GM12864 (cell line): Measurements from ENCODE around the gene CDC42EP4.
"Not testable (repeated sequence)": the region's sequence is repeated elsewhere in the genome, so short reads cannot be mapped to it uniquely, and the experiment has no call there.

Source experiments
- DNase-seq: peaks from one replicate; pipeline ENCODE4 v3.0.0-alpha.2; 2011; ENCODE audit warnings: low read depth
- H3K4me3 ChIP-seq: 2 replicates; pipeline ENCODE4 v1.5.1; 2011; ENCODE audit warnings: mild to moderate bottlenecking, low read depth, low read length, control low read depth
- CTCF ChIP-seq: IDR thresholded peaks from 2 replicates; pipeline ENCODE4 v1.5.1; 2011; ENCODE audit warnings: low read depth, mild to moderate bottlenecking, moderate library complexity, low read length, control low read depth, inconsistent platforms; ENCODE audit errors: missing control alignments

CDC42EP4 gene

GRCh38 chr17:73338566-73339197 is 26.9 kb upstream of the CDC42EP4 start:
- no peak for TF ChIP-seq CTCF
- DNase-seq, result no peak
- no peak overlapping the region for H3K4me3 ChIP-seq

GRCh38 chr17:73338050-73338521 is 26.3 kb upstream of the CDC42EP4 start:
- DNase-seq, result no peak
- no peak overlapping the region for H3K4me3 ChIP-seq
- no peak for TF ChIP-seq CTCF

- no peak overlapping the region for H3K4me3 ChIP-seq
- DNase-seq, result no peak
- no peak for TF ChIP-seq CTCF
These were observed 25.5 kb upstream of the CDC42EP4 start for GRCh38 chr17:73337330-73337710.

DNA sequence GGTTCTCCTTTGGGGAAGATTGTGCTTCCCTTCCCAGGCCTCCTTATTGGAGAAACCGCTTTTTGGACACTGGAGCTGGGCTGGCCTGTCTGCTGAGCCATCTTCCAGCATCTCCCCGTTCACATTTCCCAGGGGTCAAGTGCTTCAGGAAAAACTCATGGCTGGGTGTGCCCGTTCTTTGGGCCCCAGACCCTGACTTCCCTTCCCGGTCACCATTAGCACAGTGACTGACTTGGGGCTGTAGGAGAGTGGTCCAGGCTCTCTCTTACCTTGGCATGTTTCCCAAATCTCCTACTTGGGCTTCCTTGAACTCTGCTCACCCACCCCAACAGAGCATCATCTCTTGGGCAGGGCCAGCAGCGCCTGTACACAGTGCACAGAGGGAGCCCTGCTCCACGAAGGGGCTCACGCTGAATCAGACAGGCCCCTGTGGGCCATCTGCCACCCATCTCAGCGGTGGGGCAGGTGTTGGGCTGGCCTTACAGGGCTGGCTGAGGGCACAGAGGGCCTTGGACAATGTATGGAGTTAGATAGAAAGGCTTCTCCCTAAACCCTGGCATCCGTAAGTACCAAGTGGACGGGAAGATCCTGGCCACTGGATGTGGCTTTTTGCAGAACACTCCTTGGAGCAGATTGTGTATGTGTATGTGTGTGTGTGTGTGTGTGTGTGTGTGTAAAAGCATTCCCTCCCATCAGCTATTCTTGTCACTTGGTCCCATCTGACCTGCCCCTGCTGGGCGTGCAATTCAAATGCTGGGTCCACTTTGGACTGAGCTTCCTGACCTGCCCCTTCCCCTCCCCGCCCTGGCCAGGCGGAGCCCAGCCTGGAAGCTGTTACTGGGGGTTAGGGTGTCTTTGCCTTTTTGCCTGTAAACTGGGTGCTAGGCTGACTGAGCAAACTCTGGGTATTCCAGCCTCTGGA is 24.9 kb upstream of the CDC42EP4 start:
- no peak for DNase-seq
- no peak for TF ChIP-seq CTCF
- H3K4me3 ChIP-seq, result no peak overlapping the region

- no peak for TF ChIP-seq CTCF
- no peak for DNase-seq
- H3K4me3 ChIP-seq, result no peak overlapping the region
These were observed 24.0 kb upstream of the CDC42EP4 start for GRCh38 chr17:73335591-73336407.

DNA sequence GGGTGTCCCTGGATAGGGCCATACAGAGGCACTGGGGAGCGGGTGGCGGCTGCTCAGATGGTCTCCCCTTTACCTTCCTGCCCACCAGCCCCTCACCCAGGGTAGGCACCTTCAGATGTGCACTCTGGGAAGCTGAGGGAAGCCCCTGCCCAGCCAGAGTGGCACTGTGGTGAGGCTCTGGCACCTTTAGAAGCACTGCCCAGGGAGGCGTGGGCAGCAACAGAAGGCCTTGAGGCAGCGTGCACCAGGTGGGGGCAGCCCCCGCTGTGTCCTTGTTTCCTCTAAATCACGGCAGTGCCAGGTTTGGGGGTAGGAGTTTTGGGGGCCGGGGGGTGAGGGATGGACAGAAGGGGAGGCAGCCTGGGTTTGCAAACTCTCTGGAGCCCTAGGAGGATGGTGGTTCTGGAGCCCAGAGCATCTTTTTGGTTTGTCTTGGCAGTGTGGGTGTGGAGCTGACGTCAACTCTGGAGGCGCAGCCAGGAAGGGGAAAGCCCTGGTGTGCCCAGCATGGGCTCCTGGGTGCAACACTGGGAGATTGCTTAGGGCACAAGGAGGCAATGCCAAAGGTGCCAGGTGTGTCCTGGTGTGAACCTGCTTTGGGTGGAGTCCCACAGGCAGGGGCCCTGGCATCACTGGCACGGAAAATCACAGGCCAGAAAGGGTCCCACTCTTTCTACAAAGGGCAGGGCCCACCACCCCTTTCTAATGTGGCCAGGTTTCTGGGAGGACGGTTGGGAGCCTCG is 23.1 kb upstream of the CDC42EP4 start:
- no peak for TF ChIP-seq CTCF
- no peak for DNase-seq
- no peak overlapping the region for H3K4me3 ChIP-seq

- not testable (repeated sequence) for DNase-seq, H3K4me3 ChIP-seq
These were observed 21.6 kb upstream of the CDC42EP4 start for GRCh38 chr17:73333445-73333844.
